A549 (cell line): Measurements from ENCODE around the gene ARHGAP42. TPM values are rescaled to one million over a fixed set of nuclear protein-coding genes. Genes with fewer than 3 reads are reported as not detected.

ENCODE experiments used
- ATAC-seq, 2 experiments: fragments of 200-7000 bp in 1 of 2; fragments of >200 bp in 1 of 2; cut with Nextera tagmentation in 1 of 2; cut with Tn5 transposase in 1 of 2; 3 replicates each; pipeline versions ENCODE4 v1.8.0 to v1.9.1; 2018 to 2020; ENCODE audit warnings: mild to moderate bottlenecking in 1 of 2, moderate library complexity in 1 of 2
- CTCF ChIA-PET: fragments of 300-600 bp; sonication (Branson Sonifier 250); formaldehyde crosslinking; extraction: SDS; loops from one replicate; lab custom pipeline; 2021; ENCODE audit warnings: antibody characterized with exemption, inconsistent platforms; lab: Yijun Ruan, JAX
- POLR2A ChIA-PET: fragments of 350-600 bp; formaldehyde crosslinking; extraction: SDS; loops from one replicate; lab custom pipeline; 2021; ENCODE audit warnings: antibody characterized with exemption, inconsistent platforms; lab: Yijun Ruan, JAX
- DNase-seq, 2 experiments: peaks; one replicate each; pipeline versions ENCODE4 v3.0.0 to v3.0.0-alpha.2; 2011 to 2016; ENCODE audit warnings: low read depth in 1 of 2, low spot score in 1 of 2
- FAIRE-seq: peaks from 2 replicates; lab custom pipeline; 2011; peaks lifted over from hg19 to GRCh38; lab: Jason Lieb, UNC
- H3K27ac ChIP-seq, 2 experiments: fragments of >200 bp; sonication (Bioruptor Twin); formaldehyde crosslinking; 3 replicates each; pipeline ENCODE4 v1.5.1; 2016 to 2017
- H3K4me1 ChIP-seq: fragments of >200 bp; sonication (Bioruptor Twin); formaldehyde crosslinking; 3 replicates; pipeline ENCODE4 v1.6.1; 2016
- H3K4me2 ChIP-seq: fragments of >200 bp; sonication (Bioruptor Twin); formaldehyde crosslinking; 3 replicates; pipeline ENCODE4 v1.6.1; 2016
- H3K4me3 ChIP-seq: fragments of >200 bp; sonication (Bioruptor Twin); formaldehyde crosslinking; 3 replicates; pipeline ENCODE4 v1.5.1; 2016
- H3K9me3 ChIP-seq: fragments of >200 bp; sonication (Bioruptor Twin); formaldehyde crosslinking; 3 replicates; pipeline ENCODE4 v1.6.1; 2016
- ATOH8 ChIP-seq: fragments of 250-450 bp; sonication (Bioruptor Pico); IDR thresholded peaks from 2 replicates; pipeline ENCODE4 v1.5.0; 2020; ENCODE audit warnings: low read depth, mild to moderate bottlenecking, moderate library complexity
- BHLHE40 ChIP-seq: IDR thresholded peaks from 2 replicates; pipeline ENCODE4 v1.6.1; 2012; ENCODE audit warnings: low read depth, low read length, inconsistent platforms
- CBX2 ChIP-seq: fragments of 200-600 bp; sonication (generic); IDR thresholded peaks from 2 replicates; pipeline ENCODE4 v1.6.1; 2016; ENCODE audit warnings: low read depth, mild to moderate bottlenecking, borderline replicate concordance
- CBX8 ChIP-seq: fragments of 200-600 bp; sonication (generic); IDR thresholded peaks from 2 replicates; pipeline ENCODE4 v1.6.1; 2016
- CHD4 ChIP-seq: fragments of 200-600 bp; sonication (generic); IDR thresholded peaks from 2 replicates; pipeline ENCODE4 v1.6.1; 2016; ENCODE audit warnings: antibody characterized with exemption, mild to moderate bottlenecking, borderline replicate concordance
- EHF ChIP-seq: fragments of 250-450 bp; sonication (Bioruptor Pico); IDR thresholded peaks from 2 replicates; pipeline ENCODE4 v1.5.0; 2020; ENCODE audit warnings: mild to moderate bottlenecking
- EHMT2 ChIP-seq: fragments of 200-600 bp; sonication (generic); IDR thresholded peaks from 2 replicates; pipeline ENCODE4 v1.6.1; 2016; ENCODE audit warnings: antibody characterized with exemption, low read depth, mild to moderate bottlenecking, moderate library complexity
- ESRRA ChIP-seq: fragments of 150-350 bp; IDR thresholded peaks from 2 replicates; pipeline ENCODE4 v1.6.1; 2014; ENCODE audit warnings: mild to moderate bottlenecking, low read length, borderline replicate concordance
- FOSL2 ChIP-seq, 2 experiments: fragments of 450-650 bp in 1 of 2; fragments of >200 bp in 1 of 2; sonication (Bioruptor Twin) in 1 of 2; formaldehyde crosslinking; IDR thresholded peaks; 2 replicates each; pipeline versions ENCODE4 v1.5.0 to v1.6.1; 2016 to 2020; ENCODE audit warnings: mild to moderate bottlenecking in 1 of 2, moderate library complexity in 1 of 2
- JUNB ChIP-seq: fragments of >200 bp; sonication (Bioruptor Twin); formaldehyde crosslinking; IDR thresholded peaks from 2 replicates; pipeline ENCODE4 v1.6.1; 2016
- MAFK ChIP-seq: fragments of 450-650 bp; IDR thresholded peaks from 2 replicates; pipeline ENCODE4 v1.6.1; 2014; ENCODE audit not compliant: partially characterized antibody
- MYC ChIP-seq: IDR thresholded peaks from 2 replicates; pipeline ENCODE4 v1.6.1; 2012; ENCODE audit warnings: mild to moderate bottlenecking, inconsistent platforms, low read length, improper control_type of control experiment, borderline replicate concordance
- PBX3 ChIP-seq: IDR thresholded peaks from 2 replicates; pipeline ENCODE4 v1.6.1; 2012
- PHF8 ChIP-seq: fragments of 200-600 bp; sonication (generic); IDR thresholded peaks from 2 replicates; pipeline ENCODE4 v1.6.1; 2016; ENCODE audit warnings: low read depth, mild to moderate bottlenecking, antibody characterized with exemption, moderate library complexity, borderline replicate concordance
- POLR2AphosphoS2 ChIP-seq: conservative IDR thresholded peaks from 2 replicates; pipeline ENCODE4 v1.6.1; 2012; ENCODE audit warnings: low read length, improper control_type of control experiment, inconsistent platforms
- RARB ChIP-seq: fragments of 250-450 bp; sonication (Bioruptor Pico); IDR thresholded peaks from 2 replicates; pipeline ENCODE4 v1.8.0; 2021; ENCODE audit warnings: mild to moderate bottlenecking, moderate library complexity
- SMC3 ChIP-seq: fragments of >200 bp; sonication (Bioruptor Twin); formaldehyde crosslinking; IDR thresholded peaks from 3 replicates; pipeline ENCODE4 v1.6.1; 2018; ENCODE audit warnings: inconsistent platforms
- SREBF2 ChIP-seq: fragments of 450-650 bp; IDR thresholded peaks from 2 replicates; pipeline ENCODE4 v1.6.1; 2014; ENCODE audit warnings: mild to moderate bottlenecking, moderate library complexity
- TFCP2L1 ChIP-seq: fragments of 250-450 bp; sonication (Bioruptor Pico); IDR thresholded peaks from 2 replicates; pipeline ENCODE4 v1.5.0; 2021; ENCODE audit warnings: mild to moderate bottlenecking
- ZFP36 ChIP-seq: fragments of 450-650 bp; IDR thresholded peaks from 2 replicates; pipeline ENCODE4 v1.6.1; 2014; ENCODE audit warnings: borderline replicate concordance; ENCODE audit not compliant: partially characterized antibody
- WGBS: methylation state at CpG from one replicate; pipeline ENCODE4 v1.1.6; 2017; ENCODE audit errors: missing lambda C conversion rate; 5-methylcytosine and 5-hydroxymethylcytosine counted together
- polyA plus RNA-seq, 4 experiments: library from polyadenylated mRNA; depleted of rRNA in 3 of 4; stranded (reverse); fragments of >200 nt; fragmentation: RNase III in 1 of 4; extraction: RNeasy Plus Mini Kit Qiagen cat#74134 plus additional on column Dnase treatment in 1 of 4; gene quantifications; 2 replicates in 3 of 4; 3 replicates in 1 of 4; pipeline ENCODE4 v1.2.3, GENCODE V29; 2011 to 2017

Gene ARHGAP42
- polyA plus RNA-seq, 2 of the 4 experiments (the other 2 are of a cell fraction), result 5.1 to 17.0 TPM

- no peaks in the 10 kb centered on the region for H3K9me3 ChIP-seq
- FAIRE-seq (no peak), ATAC-seq (no peak; a peak in 2 of 6 replicates), DNase-seq (peak in 1 of 2 experiments; percentile 41)
- no peak overlapping the region for H3K27ac ChIP-seq
- H3K4me3 ChIP-seq, result no peak overlapping the region
- H3K4me2 ChIP-seq, result no peak overlapping the region
- 25% methylated on average over 3 of the region's 3 CpGs for WGBS
- H3K4me1 ChIP-seq, result peaks cover 5% of the 10 kb centered on the region; the same call in 2 of the 3 replicates
- CTCF ChIA-PET, result interaction anchor here (1.3 to 1.9 kb wide), 4 partner anchors 71 to 349 kb away, joined by 3 to 9 read pairs (median 4); no protein-coding TSS in a partner anchor
- POLR2A ChIA-PET, result no interaction called here
- TF ChIP-seq SMC3 (no peak), JUNB (peak; percentile 38; the same call in 1 of the 2 replicates), FOSL2 (IDR thresholded peaks at IDR 0.05) (peak; percentile 54; the same call in 1 of the 2 replicates), FOSL2 (CRISPR knock-in tag; IDR thresholded peaks at IDR 0.05) (peak; percentile 85), PHF8 (no peak)
Measured at GRCh38 chr11:100925935-100926334, 238.8 kb downstream of the ARHGAP42 start.

GRCh38 chr11:100927579-100927978 is 240.5 kb downstream of the ARHGAP42 start:
- ATAC-seq, result no peak
- no peak overlapping the region for H3K27ac ChIP-seq
- H3K4me3 ChIP-seq, result no peak overlapping the region
- ChIA-PET POLR2A (no interaction called here), CTCF (interaction anchor here (1.0 to 1.9 kb wide), 3 partner anchors 9 to 351 kb away, joined by 3 to 9 read pairs (median 6); no protein-coding TSS in a partner anchor)
- FAIRE-seq, result no peak
- DNase-seq, result no peak
- no peaks in the 10 kb centered on the region for H3K9me3 ChIP-seq
- H3K4me2 ChIP-seq, result no peak overlapping the region
- H3K4me1 ChIP-seq, result peaks cover 5% of the 10 kb centered on the region; the same call in 2 of the 3 replicates
- TF ChIP-seq RARB, result no peak
- TF ChIP-seq SREBF2, result no peak
- TF ChIP-seq SMC3, result no peak
- no peak for TF ChIP-seq MAFK
- TF ChIP-seq JUNB, result no peak
- 96% methylated on average over 5 of the region's 5 CpGs for WGBS

- CTCF ChIA-PET, result interaction anchor here (0.6 to 1.3 kb wide), 2 partner anchors 12 to 352 kb away, joined by 3 read pairs; no protein-coding TSS in a partner anchor
- no peak for DNase-seq
- no peak overlapping the region for H3K4me3 ChIP-seq
- H3K4me2 ChIP-seq, result no peak overlapping the region
- no peak for TF ChIP-seq PBX3
- no peak for TF ChIP-seq CBX8
- TF ChIP-seq CBX2, result no peak
- no peak for TF ChIP-seq ZFP36
- TF ChIP-seq MYC, result no peak
- TF ChIP-seq ESRRA, result no peak
- TF ChIP-seq BHLHE40, result no peak
- TF ChIP-seq CHD4, result no peak
- TF ChIP-seq EHF (CRISPR knock-in tag), result no peak
- TF ChIP-seq EHMT2, result no peak
- no peak for TF ChIP-seq ATOH8 (CRISPR knock-in tag)
- H3K27ac ChIP-seq, result no peak overlapping the region
- POLR2A ChIA-PET, result no interaction called here
- no peak for FAIRE-seq
- 84% methylated on average over 2 of the region's 2 CpGs for WGBS
- ATAC-seq, result no peak
- H3K4me1 ChIP-seq, result peaks cover 5% of the 10 kb centered on the region; the same call in 2 of the 3 replicates
- no peaks in the 10 kb centered on the region for H3K9me3 ChIP-seq
Measured at GRCh38 chr11:100928426-100928825, 241.3 kb downstream of the ARHGAP42 start.

GRCh38 chr11:100929377-100929776 is 242.3 kb downstream of the ARHGAP42 start:
- Histone ChIP-seq H3K4me2 (no peak overlapping the region), H3K4me3 (no peak overlapping the region), H3K9me3 (no peaks in the 10 kb centered on the region), H3K27ac (no peak overlapping the region), H3K4me1 (peaks cover 5% of the 10 kb centered on the region; the same call in 2 of the 3 replicates)
- DNase-seq (no peak), ATAC-seq (no peak), FAIRE-seq (no peak)
- ChIA-PET CTCF (interaction anchor here (0.6 to 2.4 kb wide), 10 partner anchors 11 to 352 kb away, joined by 3 to 10 read pairs (median 4); no protein-coding TSS in a partner anchor), POLR2A (no interaction called here)
- TF ChIP-seq TFCP2L1 (CRISPR knock-in tag), result no peak
- no peak for TF ChIP-seq CBX8
- TF ChIP-seq POLR2AphosphoS2, result no peak
- WGBS, result 46% methylated on average over 3 of the region's 3 CpGs
